Uterus (tissue), 2 donors: ENCODE measurements around the gene EDEM2.
"Not testable (repeated sequence)": the region's sequence is repeated elsewhere in the genome, so short reads cannot be mapped to it uniquely, and the experiment has no call there.

Experiments used
- POLR2A ChIP-seq, 2 donors: fragments of 450-650 bp; IDR thresholded peaks; one replicate each; pipeline ENCODE4 v1.6.1; 2016; ENCODE audit warnings: antibody characterized with exemption in 2 of 2, mild to moderate bottlenecking in 1 of 2, moderate library complexity in 1 of 2
- TF ChIP-seq, protein P1 (sequence below), 4 experiments: fragments of 200-600 bp in 2 of 4; fragments of 450-650 bp in 2 of 4; sonication (generic) in 2 of 4; IDR thresholded peaks; one replicate each; pipeline ENCODE4 v1.5.1; 2016 to 2019; ENCODE audit warnings: antibody characterized with exemption in 4 of 4, mild to moderate bottlenecking in 2 of 4, moderate library complexity in 1 of 4

GRCh38 chr20:35112276-35112675 is 34.9 kb downstream of the EDEM2 start:
- TF ChIP-seq, protein P1, sequence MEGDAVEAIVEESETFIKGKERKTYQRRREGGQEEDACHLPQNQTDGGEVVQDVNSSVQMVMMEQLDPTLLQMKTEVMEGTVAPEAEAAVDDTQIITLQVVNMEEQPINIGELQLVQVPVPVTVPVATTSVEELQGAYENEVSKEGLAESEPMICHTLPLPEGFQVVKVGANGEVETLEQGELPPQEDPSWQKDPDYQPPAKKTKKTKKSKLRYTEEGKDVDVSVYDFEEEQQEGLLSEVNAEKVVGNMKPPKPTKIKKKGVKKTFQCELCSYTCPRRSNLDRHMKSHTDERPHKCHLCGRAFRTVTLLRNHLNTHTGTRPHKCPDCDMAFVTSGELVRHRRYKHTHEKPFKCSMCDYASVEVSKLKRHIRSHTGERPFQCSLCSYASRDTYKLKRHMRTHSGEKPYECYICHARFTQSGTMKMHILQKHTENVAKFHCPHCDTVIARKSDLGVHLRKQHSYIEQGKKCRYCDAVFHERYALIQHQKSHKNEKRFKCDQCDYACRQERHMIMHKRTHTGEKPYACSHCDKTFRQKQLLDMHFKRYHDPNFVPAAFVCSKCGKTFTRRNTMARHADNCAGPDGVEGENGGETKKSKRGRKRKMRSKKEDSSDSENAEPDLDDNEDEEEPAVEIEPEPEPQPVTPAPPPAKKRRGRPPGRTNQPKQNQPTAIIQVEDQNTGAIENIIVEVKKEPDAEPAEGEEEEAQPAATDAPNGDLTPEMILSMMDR (IDR thresholded peaks at IDR 0.05): not testable (repeated sequence)
- not testable (repeated sequence) for TF ChIP-seq POLR2A (IDR thresholded peaks at IDR 0.05)
